ENCODE data around the gene NTM.

Gene NTM

DNA sequence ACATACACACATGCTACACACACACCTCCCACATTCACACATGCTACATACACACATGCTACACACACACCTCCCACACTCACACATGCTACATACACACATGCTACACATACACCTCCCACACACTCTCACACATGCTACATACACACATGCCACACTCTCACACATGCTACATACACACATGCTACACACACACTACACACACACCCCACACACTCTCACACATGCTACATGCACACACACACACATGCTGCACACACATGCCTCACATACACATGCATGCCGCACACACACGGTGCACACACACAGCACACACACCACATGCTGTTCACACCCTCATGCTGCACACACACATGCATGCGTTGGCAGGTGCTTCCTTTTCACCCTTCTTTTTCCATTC, 495.4 kb downstream of the NTM start:
- DNase-seq (ENCODE audit: low spot score), result no peak

GRCh38 chr11:131866535-131867400, 496.4 kb downstream of the NTM start:
- DNase-seq (ENCODE audit: low spot score), result no peak

- peak; percentile 87 for DNase-seq (ENCODE audit: low spot score)
These were observed 497.2 kb downstream of the NTM start for GRCh38 chr11:131867457-131868257.

DNA sequence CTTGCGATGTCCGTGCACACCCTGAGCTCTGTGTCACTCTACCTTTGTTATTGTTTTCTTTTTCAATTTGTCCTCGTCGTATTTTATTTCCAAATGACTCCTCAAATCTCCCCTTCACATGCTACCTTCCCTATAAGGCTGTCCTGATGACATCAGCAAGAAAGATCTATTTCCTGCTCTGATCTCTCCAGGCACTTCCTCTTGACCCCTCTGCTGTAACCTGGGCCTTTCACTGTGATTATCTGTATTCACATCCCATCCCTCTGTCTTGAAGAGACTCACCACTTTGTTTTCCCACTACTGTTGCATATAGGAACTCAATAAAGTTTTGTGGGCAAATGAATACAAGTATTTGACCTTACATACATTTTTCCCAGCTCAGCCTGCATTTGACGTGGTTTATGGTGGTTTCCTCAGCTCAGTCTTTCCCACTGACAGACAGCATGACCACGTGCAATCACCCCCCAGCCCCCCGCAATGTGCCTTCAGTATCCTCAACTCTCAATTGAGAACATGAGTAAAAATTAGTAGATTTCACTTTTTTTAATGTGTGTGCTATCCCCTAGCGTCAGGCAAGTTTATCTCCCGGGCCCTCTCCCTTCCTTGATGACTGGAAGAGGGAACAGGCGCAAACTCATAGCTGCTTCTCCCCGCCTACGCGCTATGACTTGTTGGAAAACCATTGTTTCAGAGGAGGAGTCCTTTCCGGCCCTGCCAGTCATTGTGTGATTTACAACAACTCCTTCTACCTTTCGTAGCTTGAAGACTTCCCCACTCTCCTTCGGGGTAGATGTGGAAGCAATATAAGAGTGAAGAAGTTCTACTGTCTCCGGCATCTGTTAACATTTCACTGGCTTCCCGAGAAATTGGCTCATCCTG, 498.5 kb downstream of the NTM start:
- no peak for DNase-seq (ENCODE audit: low spot score)

DNA sequence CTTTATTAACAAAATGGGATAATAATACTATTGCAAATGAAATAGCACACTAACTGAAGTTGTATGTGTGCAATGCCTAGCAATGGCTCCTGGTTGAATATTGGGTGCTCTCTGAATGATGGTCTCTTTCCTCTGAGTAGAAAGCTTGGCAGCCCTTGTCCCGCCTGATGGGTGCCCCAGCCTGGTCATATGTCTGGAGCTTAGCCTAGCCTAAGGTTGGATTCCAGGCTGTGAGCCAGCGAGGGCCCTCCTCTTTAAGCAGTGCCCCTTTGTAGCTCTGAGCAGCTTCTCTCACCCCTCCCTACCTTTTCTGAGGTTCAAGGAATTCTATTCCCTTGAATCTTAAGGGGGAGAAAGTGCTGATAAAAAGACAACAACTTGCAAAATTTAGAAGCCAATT, 499.9 kb downstream of the NTM start:
- DNase-seq (ENCODE audit: low spot score), result no peak

DNA sequence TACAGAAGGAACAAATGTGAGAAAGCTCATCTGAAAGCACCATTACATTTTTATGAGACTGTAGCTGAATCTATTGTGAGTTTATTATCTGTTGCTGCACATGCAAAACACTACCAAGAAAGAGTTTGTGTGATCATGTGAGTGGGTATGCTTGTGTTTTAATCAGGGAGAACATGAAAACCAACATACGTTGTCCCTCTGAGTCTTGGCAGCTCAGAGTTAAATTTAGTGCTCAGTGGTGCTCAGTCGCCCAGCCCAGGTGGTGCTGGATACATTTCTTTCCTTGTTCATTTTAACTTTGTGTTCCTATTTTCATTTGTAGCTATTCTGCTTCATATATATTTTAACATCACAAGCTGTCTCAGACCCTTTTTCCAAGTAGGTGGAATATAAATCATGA, 500.6 kb downstream of the NTM start:
- no peak for DNase-seq (ENCODE audit: low spot score)

DNA sequence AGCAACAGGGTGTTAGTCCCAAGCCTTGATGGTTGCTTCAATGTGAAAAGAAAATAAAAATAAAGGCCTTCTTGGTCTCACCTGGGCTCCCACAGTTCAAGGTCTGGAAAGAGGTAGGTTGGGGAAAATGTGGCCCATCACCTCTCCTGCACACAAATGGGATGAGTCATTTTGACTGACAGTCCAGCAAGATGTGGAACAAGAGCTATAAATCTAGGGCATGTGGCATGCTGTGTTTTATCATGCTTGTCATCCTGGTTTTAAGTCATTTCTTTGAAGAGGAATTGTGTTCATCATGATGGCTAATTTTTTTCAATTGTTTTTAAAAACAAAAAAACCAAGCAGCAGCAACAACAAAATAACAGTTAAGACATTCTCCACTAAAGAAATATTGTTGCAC, 503.7 kb downstream of the NTM start:
- DNase-seq (ENCODE audit: low spot score), result no peak

DNA sequence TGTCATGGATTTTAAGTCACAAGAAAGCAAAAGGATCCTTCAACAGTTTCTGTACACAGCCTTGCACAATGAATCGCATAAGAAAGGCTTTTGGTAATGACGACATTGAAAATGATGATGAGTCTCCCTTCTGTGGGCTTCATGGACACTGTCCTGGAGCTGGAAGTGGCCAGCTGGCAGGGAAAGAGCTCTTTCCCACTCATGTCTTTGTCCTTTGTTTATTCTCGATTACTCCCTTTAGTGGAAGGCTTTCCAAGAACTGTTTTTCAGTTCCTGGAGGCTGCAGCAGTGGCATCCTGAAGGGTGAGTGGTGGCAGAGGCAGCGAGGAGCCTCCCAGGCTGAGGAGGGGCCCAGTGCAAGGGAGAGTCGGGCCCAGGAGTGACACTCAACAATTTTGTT, 505.2 kb downstream of the NTM start:
- no peak for DNase-seq (ENCODE audit: low spot score)

DNA sequence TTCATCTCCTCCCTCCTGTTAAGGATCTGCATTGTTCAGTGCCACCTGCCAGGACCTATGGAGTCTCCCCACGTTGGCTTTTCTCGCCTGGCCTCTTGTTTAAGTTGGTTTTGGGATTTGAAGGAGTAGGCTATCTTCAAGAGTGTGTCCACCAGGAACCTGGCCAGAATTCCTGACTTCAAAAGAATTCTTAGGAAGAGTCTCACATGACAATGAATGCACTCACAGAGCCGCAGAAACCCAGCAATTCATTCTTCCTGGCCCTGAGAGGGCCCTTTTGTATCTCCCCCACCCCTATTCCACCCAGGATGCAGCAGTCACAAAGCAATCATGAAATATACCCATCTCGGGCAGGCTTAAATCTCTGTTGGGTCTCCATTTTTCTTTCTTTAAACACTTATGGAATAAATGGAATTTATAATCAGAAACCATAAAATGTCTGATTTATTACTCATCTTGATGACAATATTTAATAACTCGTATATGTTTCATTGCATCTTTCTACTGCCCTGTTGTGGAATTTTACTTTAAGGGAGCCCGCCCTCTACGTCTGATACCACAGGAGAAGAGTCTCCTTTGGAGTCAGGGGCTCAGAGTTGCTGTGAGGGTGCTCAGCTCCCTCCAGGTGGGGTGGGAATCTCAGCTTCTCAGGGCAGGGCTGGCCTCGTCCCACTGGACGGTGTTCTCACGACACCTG, 507.0 kb downstream of the NTM start:
- no peak for DNase-seq (ENCODE audit: low spot score)

DNA sequence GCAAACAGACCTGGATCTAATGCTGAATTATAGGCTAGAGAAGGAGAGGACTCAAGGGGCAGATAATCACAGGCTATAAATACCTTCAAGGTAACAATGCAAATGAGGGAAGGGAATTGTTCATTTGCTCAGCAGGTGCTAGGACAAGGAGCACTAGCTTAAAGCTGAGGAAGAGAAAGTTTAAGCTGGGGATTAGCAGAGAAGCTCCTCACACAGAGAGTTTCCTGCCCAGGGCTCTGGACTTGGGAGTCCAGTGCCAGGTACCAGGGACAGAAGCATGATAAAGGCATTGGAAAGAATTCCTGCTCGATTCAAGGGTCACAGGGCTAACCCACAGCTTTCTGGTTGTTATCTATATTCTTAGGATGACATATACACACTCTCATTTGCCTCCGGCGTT, 509.9 kb downstream of the NTM start:
- DNase-seq (ENCODE audit: low spot score), result no peak

GRCh38 chr11:131880976-131881375, 510.6 kb downstream of the NTM start:
- no peak for DNase-seq (ENCODE audit: low spot score)

DNA sequence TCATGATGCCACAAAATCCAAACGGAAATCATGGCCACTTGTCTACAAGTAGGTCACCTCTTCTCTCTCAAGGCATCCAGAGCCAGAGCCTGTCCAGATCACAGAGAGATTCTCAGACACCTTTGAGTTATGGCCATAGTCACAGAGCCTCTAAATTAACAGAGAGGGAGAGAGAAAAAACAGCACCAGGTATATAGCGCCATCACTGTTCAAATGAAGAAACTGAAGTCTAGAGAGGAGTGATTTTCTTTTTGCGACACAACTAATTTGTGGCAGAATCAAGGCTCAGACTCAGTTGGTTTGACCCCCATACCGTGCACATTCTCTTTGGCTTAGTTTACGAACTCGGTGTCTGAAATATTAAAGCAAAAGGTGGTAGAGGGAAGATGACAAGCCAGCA, 512.9 kb downstream of the NTM start:
- DNase-seq (ENCODE audit: low spot score), result no peak

- DNase-seq (ENCODE audit: low spot score), result no peak
These were observed 514.2 kb downstream of the NTM start for GRCh38 chr11:131884461-131885073.

GRCh38 chr11:131885431-131885830, 515.0 kb downstream of the NTM start:
- no peak for DNase-seq (ENCODE audit: low spot score)

GRCh38 chr11:131886201-131886600, 515.8 kb downstream of the NTM start:
- no peak for DNase-seq (ENCODE audit: low spot score)

DNA sequence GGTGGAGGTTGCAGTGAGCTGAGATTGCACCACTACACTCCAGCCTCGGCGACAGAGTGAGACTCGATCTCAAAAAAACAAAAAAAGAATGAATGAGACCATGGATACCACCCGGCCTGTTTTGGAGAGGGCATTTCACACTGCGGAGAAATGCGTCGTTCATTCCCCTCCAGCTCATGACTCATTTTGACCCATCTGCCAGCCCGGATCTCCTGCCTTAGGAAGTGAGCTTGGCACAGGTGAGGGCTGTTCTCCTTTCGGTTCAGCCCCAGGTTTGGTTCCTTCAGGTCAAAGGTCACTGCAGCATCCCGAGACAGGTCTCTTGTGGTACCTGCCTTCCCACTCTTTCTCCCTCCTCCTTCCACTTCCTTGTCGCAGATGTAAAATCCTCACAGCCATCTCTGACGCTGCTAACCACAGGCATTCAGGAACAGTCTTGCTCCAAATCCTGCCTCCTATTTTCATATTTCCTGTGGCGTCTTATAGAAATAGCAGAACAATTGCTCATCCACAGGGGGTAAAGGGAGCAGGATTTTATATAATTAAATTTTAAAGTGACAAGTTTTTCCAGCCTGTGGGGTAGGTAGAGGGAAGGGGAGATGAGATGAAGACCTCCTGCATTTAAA, 517.9 kb downstream of the NTM start:
- no peak for DNase-seq (ENCODE audit: low spot score)

- DNase-seq (ENCODE audit: low spot score), result no peak
These were observed 518.7 kb downstream of the NTM start for GRCh38 chr11:131889146-131889577.

GRCh38 chr11:131889760-131890581, 519.6 kb downstream of the NTM start:
- DNase-seq (ENCODE audit: low spot score), result no peak

GRCh38 chr11:131893103-131893890, 522.9 kb downstream of the NTM start:
- DNase-seq (ENCODE audit: low spot score), result no peak

Data from Ammon's horn (tissue), 1 donor.